Activated naive CD4-positive, alpha-beta T cell treated with anti-CD3 and anti-CD28 coated beads for 36 hours (primary cell): ENCODE results near the gene B4GALNT2. TPM values are rescaled to one million over a fixed set of nuclear protein-coding genes. Genes with fewer than 3 reads are reported as not detected.

ENCODE experiments used
- CTCF ChIA-PET: fragments of 350-600 bp; sonication (Branson Sonifier 250); formaldehyde crosslinking; loops from one replicate; lab custom pipeline; 2021; ENCODE audit warnings: antibody characterized with exemption; lab: Charles Lee
- DNase-seq: peaks from one replicate; pipeline ENCODE4 v3.0.0-alpha.2; 2020
- H3K27ac Mint-ChIP-seq: one replicate; pipeline ENCODE4 v1.8.0; 2021; ENCODE audit warnings: mild to moderate bottlenecking, mixed read lengths
- H3K27me3 Mint-ChIP-seq: one replicate; pipeline ENCODE4 v1.8.0; 2021; ENCODE audit warnings: low read depth, mixed read lengths
- H3K36me3 Mint-ChIP-seq: one replicate; pipeline ENCODE4 v1.8.0; 2021; ENCODE audit warnings: low read depth, mixed read lengths
- H3K4me1 Mint-ChIP-seq: one replicate; pipeline ENCODE4 v1.8.0; 2021; ENCODE audit warnings: low read depth, mixed read lengths
- H3K4me3 Mint-ChIP-seq: one replicate; pipeline ENCODE4 v1.8.0; 2021; ENCODE audit warnings: mild to moderate bottlenecking, moderate library complexity, mixed read lengths
- H3K9me3 Mint-ChIP-seq: one replicate; pipeline ENCODE4 v1.8.0; 2021; ENCODE audit warnings: mixed read lengths
- intact Hi-C: fragments of 100-400 bp; cut with micrococcal nuclease; formaldehyde crosslinking; loops from one replicate; pipeline ENCODE4 v1.15.1; 2023
- total RNA-seq, 2 experiments: library from RNA; stranded (reverse); gene quantifications; one replicate each; pipeline ENCODE4 v1.2.3, GENCODE V29; 2021

B4GALNT2 gene
- total RNA-seq, 2 experiments from 2014 or later: 0.02 TPM; not detected in 1

GRCh38 chr17:49187301-49187700 lies 54.7 kb downstream of the B4GALNT2 start:
- CTCF ChIA-PET: interaction anchor here (3.0 kb wide), 1 partner anchor 40 kb away, joined by 19 read pairs; no protein-coding TSS in a partner anchor
- H3K9me3 Mint-ChIP-seq: peaks cover 11% of the 10 kb centered on the region
- H3K27ac Mint-ChIP-seq: no peak overlapping the region
- H3K27me3 Mint-ChIP-seq: no peaks in the 10 kb centered on the region
- H3K36me3 Mint-ChIP-seq: peaks cover 1% of the 10 kb centered on the region
- no peak for DNase-seq
- H3K4me1 Mint-ChIP-seq: no peaks in the 10 kb centered on the region
- intact Hi-C loops: no loop called here
- no peak overlapping the region for H3K4me3 Mint-ChIP-seq

- H3K36me3 Mint-ChIP-seq: no peaks in the 10 kb centered on the region
- peaks cover 19% of the 10 kb centered on the region for H3K4me1 Mint-ChIP-seq
- H3K4me3 Mint-ChIP-seq: no peak overlapping the region
- no peak overlapping the region for H3K27ac Mint-ChIP-seq
- CTCF ChIA-PET: interaction anchor here (1.0 to 4.4 kb wide), 3 partner anchors 11 to 37 kb away, joined by 4 to 28 read pairs (median 11); no protein-coding TSS in a partner anchor
- DNase-seq: no peak
- intact Hi-C loops: loop anchor here (1.0 to 10.0 kb wide), 6 partner anchors 274 to 1144 kb away; partner anchors contain the start of genes CBX1, NFE2L1 and SNX11
- no peaks in the 10 kb centered on the region for H3K27me3 Mint-ChIP-seq
- H3K9me3 Mint-ChIP-seq: peaks cover 3% of the 10 kb centered on the region
Observed at GRCh38 chr17:49190932-49191331, 58.4 kb downstream of the B4GALNT2 start.

GRCh38 chr17:49191409-49191916 lies 58.9 kb downstream of the B4GALNT2 start:
- Mint-ChIP-seq H3K36me3 (no peaks in the 10 kb centered on the region), H3K9me3 (no peaks in the 10 kb centered on the region), H3K27ac (peak overlapping the region; percentile 98), H3K4me1 (peaks cover 20% of the 10 kb centered on the region), H3K27me3 (no peaks in the 10 kb centered on the region), H3K4me3 (peak overlapping the region; percentile 90)
- CTCF ChIA-PET: interaction anchor here (0.6 to 4.4 kb wide), 4 partner anchors 11 to 53 kb away, joined by 4 to 28 read pairs (median 12); no protein-coding TSS in a partner anchor
- DNase-seq: no peak
- intact Hi-C loops: loop anchor here (1.0 to 10.0 kb wide), 6 partner anchors 274 to 1144 kb away; partner anchors contain the start of genes CBX1, NFE2L1 and SNX11

- CTCF ChIA-PET: interaction anchor here (0.6 to 4.4 kb wide), 6 partner anchors 12 to 53 kb away, joined by 3 to 28 read pairs (median 8); no protein-coding TSS in a partner anchor
- no peaks in the 10 kb centered on the region for H3K27me3 Mint-ChIP-seq
- DNase-seq: peak; percentile 95
- no peaks in the 10 kb centered on the region for H3K9me3 Mint-ChIP-seq
- H3K4me3 Mint-ChIP-seq: peak overlapping the region; percentile 90
- peaks cover 20% of the 10 kb centered on the region for H3K4me1 Mint-ChIP-seq
- H3K27ac Mint-ChIP-seq: peak overlapping the region; percentile 98
- intact Hi-C loops: loop anchor here (1.0 to 10.0 kb wide), 11 partner anchors 18 to 1145 kb away; partner anchors contain the start of genes ABI3, ATP5MC1, CBX1 and GNGT2
- no peaks in the 10 kb centered on the region for H3K36me3 Mint-ChIP-seq
Observed at GRCh38 chr17:49191917-49192741, 59.6 kb downstream of the B4GALNT2 start.

GRCh38 chr17:49193513-49194296 lies 61.1 kb downstream of the B4GALNT2 start:
- H3K27ac Mint-ChIP-seq: peak overlapping the region; percentile 98
- DNase-seq: peak; percentile 58
- H3K4me1 Mint-ChIP-seq: peaks cover 20% of the 10 kb centered on the region
- H3K27me3 Mint-ChIP-seq: no peaks in the 10 kb centered on the region
- H3K4me3 Mint-ChIP-seq: peak overlapping the region; percentile 90
- intact Hi-C loops: loop anchor here (2.0 to 10.0 kb wide), 7 partner anchors 25 to 1146 kb away; partner anchors contain the start of genes CBX1, NFE2L1 and SNX11
- CTCF ChIA-PET: interaction anchor here (1.2 to 4.2 kb wide), 4 partner anchors 14 to 34 kb away, joined by 3 to 14 read pairs (median 7); no protein-coding TSS in a partner anchor
- no peaks in the 10 kb centered on the region for H3K36me3 Mint-ChIP-seq
- no peaks in the 10 kb centered on the region for H3K9me3 Mint-ChIP-seq

GRCh38 chr17:49194297-49194607 lies 61.7 kb downstream of the B4GALNT2 start:
- H3K36me3 Mint-ChIP-seq: no peaks in the 10 kb centered on the region
- no peaks in the 10 kb centered on the region for H3K27me3 Mint-ChIP-seq
- intact Hi-C loops: loop anchor here (5.0 to 10.0 kb wide), 5 partner anchors 277 to 1147 kb away; partner anchors contain the start of genes CBX1, NFE2L1 and SNX11
- CTCF ChIA-PET: interaction anchor here (1.2 to 4.2 kb wide), 3 partner anchors 15 to 34 kb away, joined by 3 to 14 read pairs (median 3); no protein-coding TSS in a partner anchor
- H3K4me1 Mint-ChIP-seq: peaks cover 20% of the 10 kb centered on the region
- no peak overlapping the region for H3K27ac Mint-ChIP-seq
- no peak for DNase-seq
- peak overlapping the region; percentile 29 for H3K4me3 Mint-ChIP-seq
- no peaks in the 10 kb centered on the region for H3K9me3 Mint-ChIP-seq

GRCh38 chr17:49195751-49196150 lies 63.2 kb downstream of the B4GALNT2 start:
- H3K9me3 Mint-ChIP-seq: no peaks in the 10 kb centered on the region
- intact Hi-C loops: loop anchor here (10.0 kb wide), 2 partner anchors 771 to 1091 kb away; partner anchors contain the start of genes CBX1 and SNX11
- H3K4me3 Mint-ChIP-seq: no peak overlapping the region
- H3K27me3 Mint-ChIP-seq: no peaks in the 10 kb centered on the region
- DNase-seq: no peak
- CTCF ChIA-PET: interaction anchor here (1.1 to 4.2 kb wide), 3 partner anchors 15 to 29 kb away, joined by 3 to 14 read pairs (median 4); no protein-coding TSS in a partner anchor
- H3K36me3 Mint-ChIP-seq: no peaks in the 10 kb centered on the region
- peaks cover 20% of the 10 kb centered on the region for H3K4me1 Mint-ChIP-seq
- peak overlapping the region; percentile 51 for H3K27ac Mint-ChIP-seq

- CTCF ChIA-PET: interaction anchor here (0.6 to 1.2 kb wide), 2 partner anchors 16 to 450 kb away, joined by 3 to 4 read pairs; no protein-coding TSS in a partner anchor
- intact Hi-C loops: loop anchor here (10.0 kb wide), 2 partner anchors 772 to 1092 kb away; partner anchors contain the start of genes CBX1 and SNX11
- Mint-ChIP-seq H3K27me3 (no peaks in the 10 kb centered on the region), H3K9me3 (no peaks in the 10 kb centered on the region), H3K27ac (no peak overlapping the region), H3K4me1 (peaks cover 20% of the 10 kb centered on the region), H3K36me3 (no peaks in the 10 kb centered on the region), H3K4me3 (no peak overlapping the region)
- no peak for DNase-seq
Observed at GRCh38 chr17:49196520-49196919, 64.0 kb downstream of the B4GALNT2 start.

- Mint-ChIP-seq H3K9me3 (no peaks in the 10 kb centered on the region), H3K36me3 (peaks cover 3% of the 10 kb centered on the region), H3K27ac (no peak overlapping the region), H3K4me3 (no peak overlapping the region), H3K27me3 (no peaks in the 10 kb centered on the region), H3K4me1 (peaks cover 20% of the 10 kb centered on the region)
- DNase-seq: no peak
- CTCF ChIA-PET: interaction anchor here (1.0 to 1.1 kb wide), 2 partner anchors 9 to 29 kb away, joined by 3 to 4 read pairs; no protein-coding TSS in a partner anchor
- intact Hi-C loops: loop anchor here (10.0 kb wide), 2 partner anchors 773 to 1093 kb away; partner anchors contain the start of genes CBX1 and SNX11
Observed at GRCh38 chr17:49197346-49197998, 64.9 kb downstream of the B4GALNT2 start.

- DNase-seq: no peak
- CTCF ChIA-PET: interaction anchor here (1.0 to 1.1 kb wide), 2 partner anchors 9 to 28 kb away, joined by 3 to 4 read pairs; no protein-coding TSS in a partner anchor
- no peaks in the 10 kb centered on the region for H3K9me3 Mint-ChIP-seq
- H3K4me1 Mint-ChIP-seq: peaks cover 20% of the 10 kb centered on the region
- no peak overlapping the region for H3K4me3 Mint-ChIP-seq
- peaks cover 3% of the 10 kb centered on the region for H3K36me3 Mint-ChIP-seq
- intact Hi-C loops: loop anchor here (10.0 kb wide), 2 partner anchors 773 to 1093 kb away; partner anchors contain the start of genes CBX1 and SNX11
- H3K27ac Mint-ChIP-seq: no peak overlapping the region
- no peaks in the 10 kb centered on the region for H3K27me3 Mint-ChIP-seq
Observed at GRCh38 chr17:49198211-49198610, 65.6 kb downstream of the B4GALNT2 start.
